Measurements from ENCODE around the gene CCDC6. TPM values are rescaled to one million over a fixed set of nuclear protein-coding genes. Genes with fewer than 3 reads are reported as not detected.

CCDC6 gene
- total RNA-seq, 4 donors from 2014 or later: 78.5 to 101 (median 92.1) TPM

DNA sequence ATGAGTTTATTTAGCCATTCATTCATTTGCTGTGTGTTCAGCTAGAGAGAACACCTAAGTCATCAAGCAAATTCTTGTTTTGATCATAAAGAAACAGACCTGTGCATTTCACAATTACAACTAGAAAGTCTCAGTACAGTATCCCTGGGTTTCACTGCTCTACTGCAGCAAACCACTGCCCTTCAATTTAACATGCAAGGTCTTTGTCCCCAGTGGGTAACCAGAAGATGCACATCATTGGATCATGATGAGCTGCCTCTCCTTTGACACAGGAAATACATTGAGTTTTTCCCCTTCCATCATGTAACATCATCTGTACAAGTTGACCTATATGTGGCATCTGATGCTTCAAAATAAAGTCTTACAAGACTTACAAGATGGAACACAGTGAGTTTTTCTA, 82.6 kb downstream of the CCDC6 start:
- Histone ChIP-seq H3K27me3 (no peaks in the 10 kb centered on the region), H3K4me1 (peaks cover 5% of the 10 kb centered on the region), H3K36me3 (no peaks in the 10 kb centered on the region), H3K4me3 (no peak overlapping the region), H3K9me3 (no peaks in the 10 kb centered on the region), H3K27ac (no peak overlapping the region)
- DNase-seq (ENCODE audit: low spot score in 2 of 2): no peak
- TF ChIP-seq EP300 (IDR thresholded peaks at IDR 0.05): no peak
- TF ChIP-seq POLR2A (IDR thresholded peaks at IDR 0.05): no peak
- TF ChIP-seq POLR2AphosphoS5 (IDR thresholded peaks at IDR 0.05): no peak
- TF ChIP-seq, protein P1, sequence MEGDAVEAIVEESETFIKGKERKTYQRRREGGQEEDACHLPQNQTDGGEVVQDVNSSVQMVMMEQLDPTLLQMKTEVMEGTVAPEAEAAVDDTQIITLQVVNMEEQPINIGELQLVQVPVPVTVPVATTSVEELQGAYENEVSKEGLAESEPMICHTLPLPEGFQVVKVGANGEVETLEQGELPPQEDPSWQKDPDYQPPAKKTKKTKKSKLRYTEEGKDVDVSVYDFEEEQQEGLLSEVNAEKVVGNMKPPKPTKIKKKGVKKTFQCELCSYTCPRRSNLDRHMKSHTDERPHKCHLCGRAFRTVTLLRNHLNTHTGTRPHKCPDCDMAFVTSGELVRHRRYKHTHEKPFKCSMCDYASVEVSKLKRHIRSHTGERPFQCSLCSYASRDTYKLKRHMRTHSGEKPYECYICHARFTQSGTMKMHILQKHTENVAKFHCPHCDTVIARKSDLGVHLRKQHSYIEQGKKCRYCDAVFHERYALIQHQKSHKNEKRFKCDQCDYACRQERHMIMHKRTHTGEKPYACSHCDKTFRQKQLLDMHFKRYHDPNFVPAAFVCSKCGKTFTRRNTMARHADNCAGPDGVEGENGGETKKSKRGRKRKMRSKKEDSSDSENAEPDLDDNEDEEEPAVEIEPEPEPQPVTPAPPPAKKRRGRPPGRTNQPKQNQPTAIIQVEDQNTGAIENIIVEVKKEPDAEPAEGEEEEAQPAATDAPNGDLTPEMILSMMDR (IDR thresholded peaks at IDR 0.05): no peak

DNA sequence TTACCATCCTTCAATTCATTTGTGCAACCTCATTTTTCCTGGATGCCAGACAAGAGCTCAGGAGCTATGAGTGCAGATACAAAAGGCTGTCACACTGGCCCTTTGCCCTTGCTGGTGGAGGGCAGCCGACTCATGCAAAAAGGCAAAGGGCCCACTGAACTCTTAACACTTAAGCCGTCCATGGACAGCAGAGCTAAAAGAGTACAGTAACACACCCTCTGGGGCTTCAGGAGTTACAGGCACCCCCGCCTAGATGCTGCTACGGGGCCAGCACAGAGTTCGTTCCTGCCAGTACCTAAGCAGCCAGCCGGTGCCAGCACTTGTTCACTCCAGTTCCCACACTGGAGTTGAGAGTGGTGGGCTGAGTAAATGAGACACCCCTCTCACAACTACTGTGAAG, 83.2 kb downstream of the CCDC6 start:
- Histone ChIP-seq H3K36me3 (no peaks in the 10 kb centered on the region), H3K4me1 (peaks cover 5% of the 10 kb centered on the region), H3K9me3 (no peaks in the 10 kb centered on the region), H3K27ac (no peak overlapping the region), H3K4me3 (no peak overlapping the region), H3K27me3 (no peaks in the 10 kb centered on the region)
- no peak for DNase-seq (ENCODE audit: low spot score in 2 of 2)
- TF ChIP-seq POLR2AphosphoS5 (IDR thresholded peaks at IDR 0.05): no peak
- TF ChIP-seq, protein P1 (IDR thresholded peaks at IDR 0.05): no peak
- TF ChIP-seq EP300 (IDR thresholded peaks at IDR 0.05): no peak
- TF ChIP-seq POLR2A (IDR thresholded peaks at IDR 0.05): no peak
- WGBS: 99% methylated on average over 6 of the region's 6 CpGs

DNA sequence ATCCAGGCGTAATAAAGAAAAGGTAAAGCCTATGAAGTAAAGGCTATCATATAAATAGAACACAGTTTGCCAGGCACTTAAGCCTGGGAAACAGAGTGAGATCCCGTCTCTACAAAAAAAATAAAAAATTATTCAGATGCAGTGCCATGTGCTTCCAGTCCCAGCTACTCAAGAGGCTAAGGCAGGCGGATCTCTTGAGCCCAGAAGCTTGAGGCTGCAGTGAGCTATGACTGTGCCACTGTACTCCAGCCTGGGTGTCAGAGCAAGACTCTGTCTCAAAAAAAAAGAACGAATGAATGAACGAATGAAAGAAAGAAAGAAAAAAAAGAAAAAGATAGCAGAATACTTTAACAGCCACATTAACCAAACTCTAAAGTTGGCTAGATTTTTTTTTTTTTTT, 85.9 kb downstream of the CCDC6 start:
- Histone ChIP-seq H3K4me1 (no peaks in the 10 kb centered on the region), H3K36me3 (no peaks in the 10 kb centered on the region), H3K27me3 (no peaks in the 10 kb centered on the region), H3K4me3 (no peak overlapping the region), H3K27ac (no peak overlapping the region), H3K9me3 (no peaks in the 10 kb centered on the region)
- TF ChIP-seq EP300 (IDR thresholded peaks at IDR 0.05) (no peak), POLR2A (IDR thresholded peaks at IDR 0.05) (no peak), POLR2AphosphoS5 (IDR thresholded peaks at IDR 0.05) (no peak)
- TF ChIP-seq, protein P1 (IDR thresholded peaks at IDR 0.05): no peak
- 84% methylated on average over 5 of the region's 5 CpGs for WGBS
- DNase-seq (ENCODE audit: low spot score in 2 of 2): no peak

DNA sequence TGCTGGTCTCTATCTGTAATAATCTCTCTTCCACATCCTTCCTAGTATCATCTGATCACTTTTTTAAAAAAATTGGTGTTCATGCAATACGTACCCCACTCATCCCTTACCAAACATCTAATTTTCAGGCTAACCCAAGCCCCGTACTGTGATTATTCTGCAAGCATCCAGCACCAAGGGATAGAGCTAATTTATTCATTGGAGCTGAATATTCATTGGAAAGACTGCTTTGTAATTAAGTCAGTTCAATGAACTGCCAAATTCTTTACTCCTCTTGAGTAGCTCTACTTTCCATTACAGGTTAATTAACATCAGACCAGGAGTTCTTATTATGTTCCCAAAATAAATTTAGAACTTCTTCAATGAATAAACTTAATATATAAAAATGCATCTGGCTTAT, 86.7 kb downstream of the CCDC6 start:
- Histone ChIP-seq H3K27ac (no peak overlapping the region), H3K4me3 (no peak overlapping the region), H3K27me3 (no peaks in the 10 kb centered on the region), H3K36me3 (no peaks in the 10 kb centered on the region), H3K4me1 (no peaks in the 10 kb centered on the region), H3K9me3 (no peaks in the 10 kb centered on the region)
- TF ChIP-seq EP300 (IDR thresholded peaks at IDR 0.05) (no peak), POLR2AphosphoS5 (IDR thresholded peaks at IDR 0.05) (no peak), POLR2A (IDR thresholded peaks at IDR 0.05) (no peak)
- TF ChIP-seq, protein P1 (IDR thresholded peaks at IDR 0.05): no peak
- WGBS: 86% methylated on average over 2 of the region's 2 CpGs
- no peak for DNase-seq (ENCODE audit: low spot score in 2 of 2)

DNA sequence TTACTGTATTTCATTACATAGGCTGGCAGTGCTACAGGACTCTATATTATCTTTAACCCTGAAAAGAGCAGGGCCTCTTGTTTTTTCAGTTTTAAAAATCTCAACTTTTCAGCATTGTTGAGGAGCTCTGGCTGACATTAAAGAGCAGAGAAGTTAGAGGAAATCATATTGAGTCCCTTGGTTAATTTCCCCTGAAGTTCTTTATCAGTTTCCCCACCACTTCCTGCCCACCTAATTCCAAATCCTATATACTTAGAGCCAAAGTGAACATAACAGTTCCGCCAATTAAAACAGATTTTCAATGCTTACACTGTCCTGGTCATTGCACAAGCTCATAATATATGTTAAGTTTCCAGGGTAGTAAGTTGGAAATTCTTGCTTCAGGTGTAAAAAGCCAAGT, 87.1 kb downstream of the CCDC6 start:
- no peak overlapping the region for H3K27ac ChIP-seq
- no peaks in the 10 kb centered on the region for H3K9me3 ChIP-seq
- no peaks in the 10 kb centered on the region for H3K27me3 ChIP-seq
- 83% methylated on average over 1 of the region's 1 CpG for WGBS
- TF ChIP-seq POLR2A (IDR thresholded peaks at IDR 0.05): no peak
- TF ChIP-seq, protein P1 (IDR thresholded peaks at IDR 0.05): no peak
- no peaks in the 10 kb centered on the region for H3K36me3 ChIP-seq
- no peaks in the 10 kb centered on the region for H3K4me1 ChIP-seq
- DNase-seq (ENCODE audit: low spot score in 2 of 2): no peak
- H3K4me3 ChIP-seq: no peak overlapping the region

All from suprapubic skin (tissue), 4 donors.